GM12878 (cell line): ENCODE data around the gene SNAPC4. TPM values are rescaled to one million over a fixed set of nuclear protein-coding genes. Genes with fewer than 3 reads are reported as not detected.

Experiments used
- ATAC-seq: fragments of 200-7000 bp; cut with Tn5 transposase; 3 replicates; pipeline ENCODE4 v1.9.1; 2020; ENCODE audit warnings: mild to moderate bottlenecking, moderate library complexity
- BruUV-seq: library from RNA; stranded (reverse); fragments of 400-500 nt; replicated peaks from 2 replicates; lab custom pipeline; 2021; lab: Mats Ljungman, UMichigan
- CTCF ChIA-PET: fragments of 300-600 bp; sonication (Branson Sonifier 250); formaldehyde crosslinking; extraction: SDS; loops from one replicate; lab custom pipeline; 2021; ENCODE audit warnings: inconsistent platforms; lab: Yijun Ruan, JAX
- POLR2A ChIA-PET: fragments of 350-600 bp; formaldehyde crosslinking; extraction: SDS; loops from one replicate; lab custom pipeline; 2021; ENCODE audit warnings: inconsistent platforms; lab: Charles Lee
- RAD21 ChIA-PET: fragments of 300-600 bp; sonication (Branson Sonifier 250); formaldehyde crosslinking; loops from one replicate; lab custom pipeline; 2023; ENCODE audit warnings: antibody characterized with exemption; ENCODE audit not compliant: unreplicated experiment; lab: Charles Lee
- SMC1A ChIA-PET: fragments of 300-600 bp; sonication (Branson Sonifier 250); formaldehyde crosslinking; loops from one replicate; lab custom pipeline; 2023; ENCODE audit not compliant: unreplicated experiment, uncharacterized antibody; lab: Charles Lee
- DNase-seq: peaks from one replicate; pipeline ENCODE4 v3.0.0-alpha.2; 2011; ENCODE audit warnings: low read depth, low spot score
- FAIRE-seq: peaks from 3 replicates; lab custom pipeline; 2011; peaks lifted over from hg19 to GRCh38; lab: Jason Lieb, UNC
- H2AFZ ChIP-seq: 2 replicates; pipeline ENCODE4 v1.6.0; 2011; ENCODE audit warnings: low read depth, low read length, control low read depth; ENCODE audit not compliant: control insufficient read depth
- H3K27ac ChIP-seq: 2 replicates; pipeline ENCODE4 v1.5.1; 2011; ENCODE audit warnings: control low read depth; ENCODE audit not compliant: control insufficient read depth, insufficient read depth
- H3K27me3 ChIP-seq, 2 experiments: replicated peaks in 1 of 2; 2 replicates each; pipeline versions ENCODE4 v1.6.0 to v1.6.1; 2011; ENCODE audit warnings: low read length in 1 of 2; ENCODE audit not compliant: control insufficient read depth in 2 of 2, insufficient read depth in 2 of 2
- H3K36me3 ChIP-seq, 2 experiments: 2 replicates each; pipeline ENCODE4 v1.5.1; 2011; ENCODE audit warnings: low read length in 1 of 2; ENCODE audit not compliant: control insufficient read depth in 2 of 2, insufficient read depth in 2 of 2
- H3K4me1 ChIP-seq: 2 replicates; pipeline ENCODE4 v1.6.1; 2011; ENCODE audit warnings: mild to moderate bottlenecking, low read length, moderate library complexity, mixed read lengths; ENCODE audit not compliant: control insufficient read depth, insufficient read depth
- H3K4me2 ChIP-seq: 2 replicates; pipeline ENCODE4 v1.6.0; 2011; ENCODE audit warnings: control low read depth; ENCODE audit not compliant: control insufficient read depth, insufficient read depth
- H3K4me3 ChIP-seq: fragments of 200-600 bp; sonication (generic); 2 replicates; pipeline ENCODE4 v1.5.1; 2016
- H3K79me2 ChIP-seq: 2 replicates; pipeline ENCODE4 v1.6.0; 2011; ENCODE audit warnings: low read length; ENCODE audit not compliant: control insufficient read depth, insufficient read depth
- H3K9ac ChIP-seq: 2 replicates; pipeline ENCODE4 v1.8.0; 2011; ENCODE audit warnings: low read length, control low read depth, mixed read lengths; ENCODE audit not compliant: control insufficient read depth, insufficient read depth
- H3K9me3 ChIP-seq: replicated peaks from 3 replicates; pipeline ENCODE4 v1.5.1; 2011; ENCODE audit warnings: mild to moderate bottlenecking, low read length; ENCODE audit not compliant: control insufficient read depth, insufficient read depth
- H4K20me1 ChIP-seq: 2 replicates; pipeline ENCODE4 v1.6.0; 2011; ENCODE audit not compliant: control insufficient read depth, insufficient read depth
- CBX5 ChIP-seq: sonication (generic); IDR thresholded peaks from 2 replicates; pipeline ENCODE4 v1.6.1; 2016; ENCODE audit warnings: low read depth, moderate library complexity, mild to moderate bottlenecking, inconsistent platforms
- CHD1 ChIP-seq: IDR thresholded peaks from 2 replicates; pipeline ENCODE4 v1.6.1; 2012; ENCODE audit warnings: low read depth, low read length, improper control_type of control experiment
- CREB1 ChIP-seq: IDR thresholded peaks from 2 replicates; pipeline ENCODE4 v1.6.1; 2012; ENCODE audit warnings: low read depth, mild to moderate bottlenecking, inconsistent platforms
- EZH2 ChIP-seq: IDR thresholded peaks from 2 replicates; pipeline ENCODE4 v1.6.1; 2012; ENCODE audit warnings: low read depth, mild to moderate bottlenecking, control low read depth, inconsistent platforms, low read length, borderline replicate concordance; ENCODE audit not compliant: control insufficient read depth
- HDAC2 ChIP-seq: fragments of 200-600 bp; sonication (generic); IDR thresholded peaks from 2 replicates; pipeline ENCODE4 v1.6.1; 2017
- HDAC6 ChIP-seq: fragments of 200-600 bp; sonication (generic); IDR thresholded peaks from one replicate; pipeline ENCODE4 v1.8.0; 2017; ENCODE audit warnings: antibody characterized with exemption; ENCODE audit not compliant: unreplicated experiment
- MEF2B ChIP-seq: fragments of 450-650 bp; IDR thresholded peaks from 2 replicates; pipeline ENCODE4 v1.6.1; 2018; ENCODE audit warnings: mild to moderate bottlenecking, moderate library complexity; ENCODE audit not compliant: partially characterized antibody, poor library complexity, severe bottlenecking
- MYB ChIP-seq: fragments of 150-350 bp; IDR thresholded peaks from 2 replicates; pipeline ENCODE4 v1.6.1; 2014; ENCODE audit warnings: mild to moderate bottlenecking, low read depth, low read length, borderline replicate concordance
- NR2C1 ChIP-seq: fragments of 450-650 bp; IDR thresholded peaks from 2 replicates; pipeline ENCODE4 v1.6.1; 2017; ENCODE audit warnings: antibody characterized with exemption, mild to moderate bottlenecking, moderate library complexity
- RB1 ChIP-seq: fragments of 450-650 bp; formaldehyde crosslinking; IDR thresholded peaks from 2 replicates; pipeline ENCODE4 v1.6.1; 2017; ENCODE audit warnings: mild to moderate bottlenecking, borderline replicate concordance
- RCOR1 ChIP-seq: conservative IDR thresholded peaks from 2 replicates; pipeline ENCODE4 v1.6.1; 2012; ENCODE audit warnings: low read depth, low read length, improper control_type of control experiment
- RFX5 ChIP-seq: IDR thresholded peaks from 2 replicates; pipeline ENCODE4 v1.6.1; 2011; ENCODE audit warnings: low read depth, low read length, improper control_type of control experiment
- SIX5 ChIP-seq: IDR thresholded peaks from 2 replicates; pipeline ENCODE4 v1.6.1; 2011; ENCODE audit warnings: mild to moderate bottlenecking, low read depth, low read length, moderate library complexity; ENCODE audit not compliant: severe bottlenecking
- SP1 ChIP-seq: IDR thresholded peaks from one replicate; pipeline ENCODE4 v1.6.1; 2011; ENCODE audit warnings: low read depth, low read length
- SUZ12 ChIP-seq: fragments of 200-600 bp; sonication (generic); IDR thresholded peaks from one replicate; pipeline ENCODE4 v1.6.1; 2018; ENCODE audit warnings: antibody characterized with exemption, mild to moderate bottlenecking; ENCODE audit not compliant: unreplicated experiment
- TCF12 ChIP-seq: IDR thresholded peaks from 2 replicates; pipeline ENCODE4 v1.6.1; 2011; ENCODE audit warnings: low read depth, mild to moderate bottlenecking, low read length
- WRNIP1 ChIP-seq: IDR thresholded peaks from 2 replicates; pipeline ENCODE4 v1.6.1; 2011; ENCODE audit warnings: low read depth, low read length, improper control_type of control experiment, borderline replicate concordance
- WGBS: methylation state at CpG from one replicate; pipeline ENCODE4 v1.1.6; 2016; ENCODE audit warnings: low lambda C conversion rate; ENCODE audit not compliant: insufficient replicate concordance, insufficient coverage; ENCODE audit errors: missing lambda C conversion rate; 5-methylcytosine and 5-hydroxymethylcytosine counted together
- in situ Hi-C: fragments of 300-500 bp; cut with MboI; formaldehyde crosslinking; loops from 9 replicates; pipeline ENCODE4 v1.14.3; 2018; ENCODE audit warnings: mixed read lengths
- intact Hi-C: fragments of 100-400 bp; cut with micrococcal nuclease; formaldehyde crosslinking; loops from one replicate; pipeline ENCODE4 v1.14.2; 2022; ENCODE audit not compliant: unreplicated experiment
- polyA plus RNA-seq, 11 experiments: library from polyadenylated mRNA; depleted of rRNA in 4 of 11; unstranded in 6 of 11; stranded (reverse) in 5 of 11; fragments of >200 nt; fragmentation: Nextera tagmentation in 4 of 11; fragmentation: Illumina TruSeq in 1 of 11; extraction: Ambion mirVana in 4 of 11; extraction: Trizol in 1 of 11; gene quantifications; 1 replicate in 1 of 11; 2 replicates in 10 of 11; pipeline versions ENCODE4 v1.2.1 to v1.2.3, GENCODE V29; 2011 to 2016; ENCODE audit warnings: inconsistent platforms in 2 of 11, missing spikeins in 2 of 11, low read depth in 1 of 11
- total RNA-seq, 4 experiments: library from RNA; depleted of rRNA in 3 of 4; stranded (reverse); fragments of >200 nt in 3 of 4; fragmentation: Illumina TruSeq in 1 of 4; extraction: Trizol in 1 of 4; gene quantifications; 2 replicates each; pipeline versions ENCODE4 v1.2.1 to v1.2.3, GENCODE V29; 2013 to 2021
- TF ChIP-seq, protein P1 (sequence below): fragments of 450-650 bp; IDR thresholded peaks from 2 replicates; pipeline ENCODE4 v1.6.1; 2017; ENCODE audit warnings: low read depth, mild to moderate bottlenecking, moderate library complexity
- TF ChIP-seq, protein P2 (sequence below): IDR thresholded peaks from 2 replicates; pipeline ENCODE4 v1.6.1; 2012; ENCODE audit warnings: low read depth, low read length, improper control_type of control experiment

Gene SNAPC4
- total and polyA plus RNA-seq, 10 of the 15 experiments (the other 5 are each of a cell fraction or from before 2014, with no cell fraction given), result 0.42 to 19.8 (median 7.0) TPM

DNA sequence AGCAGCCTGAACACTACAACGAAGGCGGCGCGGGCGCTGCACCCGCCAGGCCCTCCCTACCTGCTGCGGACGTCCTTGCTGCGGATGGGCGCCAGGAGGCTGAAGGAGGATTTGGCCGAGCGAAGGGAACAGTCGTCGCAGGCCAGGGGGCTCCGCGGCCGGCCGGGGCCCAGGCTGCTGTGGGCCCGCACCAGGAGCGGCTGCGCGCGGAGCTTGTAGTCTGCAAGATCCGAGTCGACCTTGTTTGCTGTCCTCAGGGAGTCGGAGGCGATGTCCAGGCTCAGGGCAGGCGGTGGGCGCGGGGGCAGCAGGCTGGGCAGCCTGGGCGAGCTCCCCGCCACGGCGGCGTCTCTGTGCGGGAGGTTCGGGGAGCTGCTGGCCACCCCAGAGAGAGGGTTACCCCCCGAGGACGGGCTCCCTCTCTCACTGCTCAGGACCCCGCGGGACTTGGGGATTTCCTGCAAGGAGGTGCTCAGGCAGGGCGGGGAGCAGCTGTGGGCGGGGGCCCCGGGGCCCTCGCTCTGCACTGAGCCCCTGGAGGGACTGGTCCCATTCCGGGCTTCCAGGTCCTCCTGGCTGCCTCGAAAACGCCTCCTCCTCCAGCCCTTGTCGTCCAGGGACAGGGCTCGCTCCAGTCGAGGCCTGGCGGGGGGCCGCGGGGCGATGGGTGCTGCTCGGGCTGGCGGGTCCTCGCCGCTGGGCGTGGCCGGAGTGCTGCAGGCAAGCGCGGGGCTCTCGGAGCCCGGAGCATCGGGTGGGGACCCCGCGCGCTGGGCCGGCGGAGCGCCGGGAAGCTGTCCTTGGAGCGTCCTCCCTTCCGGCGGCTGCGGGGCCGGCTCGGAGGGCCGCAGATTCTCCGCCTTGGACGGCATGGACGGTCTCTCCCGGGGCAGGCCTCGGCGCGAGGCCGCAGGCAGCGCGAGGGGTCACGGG, 38.8 kb upstream of the SNAPC4 start:
- ChIA-PET SMC1A (no interaction called here), CTCF (interaction anchor here (0.6 to 1.8 kb wide), 2 partner anchors 75 to 406 kb away, joined by 4 to 5 read pairs; partner anchors contain the start of gene DNLZ), POLR2A (interaction anchor here (1.0 to 1.3 kb wide), 3 partner anchors 29 to 207 kb away, joined by 3 to 5 read pairs (median 3); partner anchors contain the start of genes ENTR1 and PMPCA), RAD21 (interaction anchor here (1.1 kb wide), 1 partner anchor 35 kb away, joined by 3 read pairs; no protein-coding TSS in a partner anchor)
- under 1% methylated on average over 64 of the region's 91 CpGs for WGBS
- DNase-seq (no peak), ATAC-seq (peak; percentile 88), FAIRE-seq (no peak)
- H3K4me1 ChIP-seq, result peaks cover 6% of the 10 kb centered on the region; the same call in 1 of the 2 replicates
- no TSS peak for BruUV-seq
- H3K79me2 ChIP-seq, result peaks cover 40% of the 10 kb centered on the region
- H3K36me3 ChIP-seq, result peaks cover 11 to 12% of the 10 kb centered on the region in 2 experiments
- in situ Hi-C loops (no loop called here), intact Hi-C loops (no loop called here)
- H4K20me1 ChIP-seq, result no peaks in the 10 kb centered on the region
- peak overlapping the region; percentile 80 for H2AFZ ChIP-seq
- H3K9me3 ChIP-seq, result no peaks in the 10 kb centered on the region
- peak overlapping the region; percentile 88 for H3K9ac ChIP-seq
- peak overlapping the region; percentile 64 for H3K4me2 ChIP-seq
- peak overlapping the region; percentile 97 for H3K4me3 ChIP-seq
- no peaks in the 10 kb centered on the region for H3K27me3 ChIP-seq
- H3K27ac ChIP-seq, result peak overlapping the region; percentile 53
- no peak for TF ChIP-seq SUZ12
- no peak for TF ChIP-seq SIX5
- no peak for TF ChIP-seq CBX5
- TF ChIP-seq HDAC2, result no peak
- TF ChIP-seq HDAC6, result peak; percentile 51
- TF ChIP-seq RFX5, result no peak
- TF ChIP-seq RCOR1, result no peak
- no peak for TF ChIP-seq SP1
- peak; percentile 19 for TF ChIP-seq MEF2B
- no peak for TF ChIP-seq EZH2
- TF ChIP-seq CHD1, result no peak
- TF ChIP-seq TCF12, result no peak
- no peak for TF ChIP-seq WRNIP1
- no peak for TF ChIP-seq RB1
- TF ChIP-seq NR2C1, result peak; percentile 30; the same call in 1 of the 2 replicates
- TF ChIP-seq, protein P1, sequence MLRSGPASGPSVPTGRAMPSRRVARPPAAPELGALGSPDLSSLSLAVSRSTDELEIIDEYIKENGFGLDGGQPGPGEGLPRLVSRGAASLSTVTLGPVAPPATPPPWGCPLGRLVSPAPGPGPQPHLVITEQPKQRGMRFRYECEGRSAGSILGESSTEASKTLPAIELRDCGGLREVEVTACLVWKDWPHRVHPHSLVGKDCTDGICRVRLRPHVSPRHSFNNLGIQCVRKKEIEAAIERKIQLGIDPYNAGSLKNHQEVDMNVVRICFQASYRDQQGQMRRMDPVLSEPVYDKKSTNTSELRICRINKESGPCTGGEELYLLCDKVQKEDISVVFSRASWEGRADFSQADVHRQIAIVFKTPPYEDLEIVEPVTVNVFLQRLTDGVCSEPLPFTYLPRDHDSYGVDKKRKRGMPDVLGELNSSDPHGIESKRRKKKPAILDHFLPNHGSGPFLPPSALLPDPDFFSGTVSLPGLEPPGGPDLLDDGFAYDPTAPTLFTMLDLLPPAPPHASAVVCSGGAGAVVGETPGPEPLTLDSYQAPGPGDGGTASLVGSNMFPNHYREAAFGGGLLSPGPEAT, result no peak
- no peak for TF ChIP-seq MYB
- TF ChIP-seq, protein P2, sequence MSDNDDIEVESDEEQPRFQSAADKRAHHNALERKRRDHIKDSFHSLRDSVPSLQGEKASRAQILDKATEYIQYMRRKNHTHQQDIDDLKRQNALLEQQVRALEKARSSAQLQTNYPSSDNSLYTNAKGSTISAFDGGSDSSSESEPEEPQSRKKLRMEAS, result no peak
- TF ChIP-seq CREB1, result no peak
